GM21360 (cell line): Measurements from ENCODE around the gene SELENOM.

Experiments used
- ATAC-seq: cut with Tn5 transposase; IDR thresholded peaks from one replicate; pipeline ENCODE4 v1.9.1; 2021; ENCODE audit warnings: mild to moderate bottlenecking, moderate library complexity; ENCODE audit not compliant: unreplicated experiment

SELENOM gene

GRCh38 chr22:31107178-31107893, at the start of gene SELENOM:
Gene SELENOM (minus strand): TSS chr22:31107568. CDS start chr22:31107505, 63 bp downstream.
- ATAC-seq: peak; percentile 81

GRCh38 chr22:31155422-31155821, 48.1 kb upstream of the SELENOM start:
- no peak for ATAC-seq

- no peak for ATAC-seq
Measured at GRCh38 chr22:31154975-31155374, 47.6 kb upstream of the SELENOM start.

GRCh38 chr22:31153357-31153756, 46.0 kb upstream of the SELENOM start:
- ATAC-seq: no peak

- no peak for ATAC-seq
Measured at GRCh38 chr22:31151872-31152271, 44.5 kb upstream of the SELENOM start.

- ATAC-seq: no peak
Measured at GRCh38 chr22:31150615-31151014, 43.2 kb upstream of the SELENOM start.

- no peak for ATAC-seq
Measured at GRCh38 chr22:31148953-31149627, 41.7 kb upstream of the SELENOM start.

- no peak for ATAC-seq
Measured at GRCh38 chr22:31148488-31148887, 41.1 kb upstream of the SELENOM start.

- ATAC-seq: no peak
Measured at GRCh38 chr22:31144223-31144622, 36.9 kb upstream of the SELENOM start.

GRCh38 chr22:31143537-31143936, 36.2 kb upstream of the SELENOM start:
- no peak for ATAC-seq

- no peak for ATAC-seq
Measured at GRCh38 chr22:31143038-31143437, 35.7 kb upstream of the SELENOM start.

GRCh38 chr22:31142285-31142684, 34.9 kb upstream of the SELENOM start:
- ATAC-seq: no peak

- no peak for ATAC-seq
Measured at GRCh38 chr22:31141551-31141950, 34.2 kb upstream of the SELENOM start.

- no peak for ATAC-seq
Measured at GRCh38 chr22:31140746-31141145, 33.4 kb upstream of the SELENOM start.

- ATAC-seq: no peak
Measured at GRCh38 chr22:31139866-31140716, 32.7 kb upstream of the SELENOM start, which contains the start of gene PLA2G3. Gene PLA2G3 (minus strand): TSS chr22:31140508. CDS start chr22:31140354, 154 bp downstream.

GRCh38 chr22:31139066-31139465, 31.7 kb upstream of the SELENOM start:
- ATAC-seq: no peak

GRCh38 chr22:31138126-31138525, 30.8 kb upstream of the SELENOM start:
- ATAC-seq: no peak

GRCh38 chr22:31137721-31138120, 30.4 kb upstream of the SELENOM start:
- ATAC-seq: no peak

- ATAC-seq: no peak
Measured at GRCh38 chr22:31136711-31137110, 29.3 kb upstream of the SELENOM start.

GRCh38 chr22:31136155-31136554, 28.8 kb upstream of the SELENOM start:
- no peak for ATAC-seq

- ATAC-seq: no peak
Measured at GRCh38 chr22:31135706-31136105, 28.3 kb upstream of the SELENOM start.
